HG02870 (cell line): ENCODE data around the gene CCDC18.

ENCODE experiments used
- ATAC-seq: cut with Tn5 transposase; IDR thresholded peaks from one replicate; pipeline ENCODE4 v1.9.1; 2021; ENCODE audit warnings: mild to moderate bottlenecking, moderate library complexity; ENCODE audit not compliant: unreplicated experiment

Gene CCDC18

DNA sequence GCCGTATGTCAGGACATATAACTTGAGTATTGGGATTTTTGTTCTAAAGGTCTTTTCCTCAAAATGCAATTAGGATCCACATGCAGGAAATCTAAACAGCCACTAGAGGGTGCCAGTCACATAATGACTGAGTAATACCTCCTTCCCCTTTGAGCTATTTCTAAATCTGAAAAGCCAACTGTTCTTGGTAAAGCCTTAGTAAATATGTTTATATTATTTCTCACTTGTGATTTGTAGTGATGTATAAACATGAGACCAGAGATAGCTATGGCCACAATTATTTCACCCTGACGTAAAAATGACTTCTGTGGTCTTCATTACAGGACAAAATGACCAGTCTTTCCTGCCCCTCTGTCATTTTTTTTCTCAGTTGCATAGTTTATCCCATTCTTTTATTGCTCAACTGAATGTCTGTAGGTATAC is 124.2 kb downstream of the CCDC18 start:
- ATAC-seq, result no peak

GRCh38 chr1:93306920-93307319 is 126.4 kb downstream of the CCDC18 start:
- no peak for ATAC-seq

DNA sequence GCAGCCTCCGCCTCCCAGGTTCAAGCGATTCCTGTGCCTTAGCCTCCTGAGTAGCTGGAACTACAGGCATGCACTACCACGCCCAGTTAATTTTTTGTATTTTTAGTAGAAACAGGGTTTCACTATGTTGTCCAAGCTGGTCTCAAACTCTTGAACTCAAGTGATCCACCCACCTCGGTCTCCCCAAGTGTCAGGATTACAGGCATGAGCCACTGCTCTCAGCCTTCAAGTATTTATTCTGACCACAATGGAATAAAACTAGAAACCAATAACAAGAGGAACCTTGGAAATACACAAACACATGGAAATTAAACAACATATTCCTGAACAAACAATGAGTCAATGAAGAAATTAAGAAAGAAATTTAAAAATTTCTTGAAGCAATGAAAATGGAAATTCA is 132.5 kb downstream of the CCDC18 start:
- no peak for ATAC-seq

DNA sequence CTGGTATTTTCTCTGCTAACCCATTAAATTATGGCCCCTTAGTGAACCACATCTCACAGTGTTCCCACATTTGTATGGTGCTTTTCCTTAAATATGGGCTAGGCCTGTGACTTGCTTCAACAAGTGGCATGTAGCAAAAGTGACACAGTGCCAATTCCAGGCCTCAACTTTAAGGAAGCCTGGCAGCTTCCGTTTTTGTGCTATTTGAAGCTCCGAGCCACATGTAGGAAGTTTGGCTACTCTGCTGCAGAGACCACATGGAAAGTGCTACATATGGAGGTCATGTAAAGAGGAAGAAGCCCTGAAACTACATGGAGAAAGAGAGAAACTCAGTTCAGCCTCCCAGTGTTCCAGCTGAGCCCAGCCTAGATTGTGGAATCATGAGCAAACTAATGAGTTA is 136.7 kb downstream of the CCDC18 start:
- ATAC-seq, result no peak

- no peak for ATAC-seq
Measured at GRCh38 chr1:93317943-93318342, 137.4 kb downstream of the CCDC18 start.

DNA sequence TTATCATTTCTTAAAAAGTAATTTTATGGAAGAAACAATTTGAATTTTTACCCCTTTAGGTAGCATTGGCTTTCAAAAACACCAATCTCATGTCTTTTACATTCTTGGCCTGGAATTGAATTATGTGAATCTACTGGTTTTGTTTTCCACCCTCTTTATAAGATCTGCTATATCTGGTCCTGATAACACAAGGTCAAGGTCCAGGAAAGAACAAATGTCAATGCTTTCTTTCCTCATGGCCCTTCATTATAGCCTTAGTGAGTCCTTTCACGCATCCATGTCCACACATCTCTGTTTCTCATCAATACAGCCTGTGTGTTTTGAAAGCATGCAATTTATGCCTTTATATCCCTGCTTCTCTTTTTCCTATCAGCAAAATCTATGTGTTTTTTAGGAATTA is 141.2 kb downstream of the CCDC18 start:
- ATAC-seq, result no peak

DNA sequence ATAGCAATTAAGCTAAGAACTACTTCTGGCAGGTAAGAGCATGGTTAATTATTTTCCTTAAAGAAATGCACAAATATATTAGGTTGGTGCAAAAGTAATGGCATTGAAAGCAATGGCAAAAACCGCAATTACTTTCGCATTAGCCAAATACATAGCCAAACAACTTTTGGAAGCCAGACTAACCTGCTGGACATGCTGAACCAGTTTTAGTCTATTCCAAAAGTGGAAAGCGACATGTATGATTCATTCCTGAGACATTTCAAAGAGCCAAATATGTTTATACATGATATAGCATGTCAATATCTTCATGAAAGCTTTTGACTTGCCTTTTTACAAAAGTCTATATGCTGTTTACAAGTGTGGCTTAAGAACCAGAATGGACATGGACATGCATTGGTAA is 141.8 kb downstream of the CCDC18 start:
- no peak for ATAC-seq

DNA sequence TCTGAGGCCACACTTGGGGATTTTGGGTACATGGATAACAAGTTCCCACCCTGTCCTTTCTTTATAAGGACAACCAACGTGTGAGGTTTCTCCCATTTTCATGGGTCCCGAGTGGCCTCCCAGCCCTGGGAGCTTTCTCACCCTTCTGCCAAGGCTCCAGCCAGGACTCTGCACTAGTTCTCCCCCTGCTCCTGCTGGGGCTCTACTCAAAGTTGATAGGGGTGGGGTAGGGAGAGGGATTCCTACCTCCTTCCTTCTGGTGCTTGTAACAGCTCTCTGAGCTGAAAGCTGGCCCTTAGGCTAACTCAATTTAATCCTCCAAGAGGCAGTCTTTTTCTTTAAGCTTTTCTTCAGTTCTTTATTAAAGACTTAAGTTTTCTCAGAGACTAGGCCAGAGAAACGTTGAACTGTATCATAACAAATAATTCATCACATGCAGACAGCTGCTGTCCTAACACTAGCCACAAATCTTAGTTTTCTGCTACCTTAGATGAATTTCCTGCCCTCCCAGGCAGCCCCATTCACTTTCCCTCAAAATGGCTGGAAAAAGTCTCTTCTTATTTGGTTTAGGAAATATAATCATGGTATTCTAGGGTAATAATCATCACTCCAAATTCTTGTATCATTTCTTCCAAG is 142.8 kb downstream of the CCDC18 start:
- ATAC-seq, result no peak

GRCh38 chr1:93324486-93325464 is 144.3 kb downstream of the CCDC18 start:
- ATAC-seq, result no peak
